Tibial artery (tissue), 4 donors: ENCODE results near the gene RAET1G.
"Not testable (repeated sequence)": the region's sequence is repeated elsewhere in the genome, so short reads cannot be mapped to it uniquely, and the experiment has no call there.

Experiments
- DNase-seq, 2 donors: peaks; one replicate each; pipeline ENCODE4 v3.0.0-alpha.2; 2019
- H3K27ac ChIP-seq, 2 donors: fragments of 200-600 bp; sonication (generic) in 1 of 2; 1 replicate in 1 of 2; 2 replicates in 1 of 2; pipeline ENCODE4 v1.5.1; 2018 to 2019; ENCODE audit warnings: mild to moderate bottlenecking in 1 of 2
- H3K27me3 ChIP-seq, 2 donors: fragments of 200-600 bp; sonication (generic) in 1 of 2; one replicate each; pipeline versions ENCODE4 v1.5.1 to v1.6.0; 2016 to 2019
- H3K36me3 ChIP-seq, 3 donors: fragments of 200-600 bp; sonication (generic) in 2 of 3; one replicate each; pipeline ENCODE4 v1.5.1; 2016 to 2019; ENCODE audit warnings: mild to moderate bottlenecking in 2 of 3
- H3K4me1 ChIP-seq, 4 donors: fragments of 200-600 bp; sonication (generic) in 2 of 4; 1 replicate in 3 of 4; 2 replicates in 1 of 4; pipeline ENCODE4 v1.5.1; 2016 to 2019
- H3K4me3 ChIP-seq, 2 donors: fragments of 200-600 bp; sonication (generic) in 1 of 2; 1 replicate in 1 of 2; 2 replicates in 1 of 2; pipeline ENCODE4 v1.5.1; 2018 to 2019; ENCODE audit warnings: mild to moderate bottlenecking in 2 of 2
- H3K9me3 ChIP-seq, 3 donors: fragments of 200-600 bp; sonication (generic) in 1 of 3; one replicate each; pipeline ENCODE4 v1.5.1; 2016 to 2019
- CTCF ChIP-seq, 2 experiments: fragments of 200-600 bp in 1 of 2; fragments of 450-650 bp in 1 of 2; IDR thresholded peaks; one replicate each; pipeline ENCODE4 v1.5.1; 2017 to 2019; ENCODE audit warnings: antibody characterized with exemption in 2 of 2, mild to moderate bottlenecking in 1 of 2, moderate library complexity in 1 of 2
- intact Hi-C: fragments of 100-400 bp; cut with DNase I; formaldehyde crosslinking; loops from one replicate; pipeline ENCODE4 v1.15.0; 2023; ENCODE audit warnings: low total_unique reads

Gene RAET1G

GRCh38 chr6:149921361-149921760, 1.6 kb downstream of the RAET1G start:
- Histone ChIP-seq H3K4me3 (no peak overlapping the region), H3K9me3 (no peaks in the 10 kb centered on the region), H3K27me3 (no peaks in the 10 kb centered on the region), H3K27ac (no peak overlapping the region), H3K4me1 (peaks cover 0 to 24% (median 18%) of the 10 kb centered on the region in 4 donors), H3K36me3 (no peaks in the 10 kb centered on the region)
- no peak for TF ChIP-seq CTCF (IDR thresholded peaks at IDR 0.05)
- DNase-seq: peak in 1 of 2 donors; percentile 52
- intact Hi-C loops: loop anchor here (10.0 kb wide), 1 partner anchor 207 kb away; the partner anchor contains the start of gene LATS1

- intact Hi-C loops: loop anchor here (10.0 kb wide), 1 partner anchor 205 kb away; the partner anchor contains the start of gene LATS1
- peak in 1 of 2 donors; percentile 44 for DNase-seq
- peaks cover 0 to 17% (median 11%) of the 10 kb centered on the region in 4 donors for H3K4me1 ChIP-seq
- no peaks in the 10 kb centered on the region for H3K9me3 ChIP-seq
- no peaks in the 10 kb centered on the region for H3K36me3 ChIP-seq
- no peak overlapping the region for H3K4me3 ChIP-seq
- TF ChIP-seq CTCF (IDR thresholded peaks at IDR 0.05): no peak
- no peak overlapping the region for H3K27ac ChIP-seq
- no peaks in the 10 kb centered on the region for H3K27me3 ChIP-seq
Measured at GRCh38 chr6:149919834-149920225, 3.1 kb downstream of the RAET1G start.

GRCh38 chr6:149919126-149919833, 3.6 kb downstream of the RAET1G start:
- DNase-seq: peak in 1 of 2 donors; percentile 20
- H3K36me3 ChIP-seq, intact Hi-C loops, H3K27ac ChIP-seq, H3K9me3 ChIP-seq, H3K4me3 ChIP-seq, H3K27me3 ChIP-seq: not testable (repeated sequence)
- H3K4me1 ChIP-seq: peaks cover 0 to 17% (median 11%) of the 10 kb centered on the region in 4 donors

- intact Hi-C loops: no loop called here
- Histone ChIP-seq H3K36me3 (no peaks in the 10 kb centered on the region), H3K4me1 (peaks cover 0 to 12% (median 7%) of the 10 kb centered on the region in 4 donors), H3K4me3 (no peak overlapping the region), H3K27me3 (no peaks in the 10 kb centered on the region), H3K27ac (no peak overlapping the region), H3K9me3 (no peaks in the 10 kb centered on the region)
- TF ChIP-seq CTCF (IDR thresholded peaks at IDR 0.05): no peak
- no peak for DNase-seq
Measured at GRCh38 chr6:149918151-149918905, 4.6 kb downstream of the RAET1G start.

GRCh38 chr6:149917679-149918078, 5.2 kb downstream of the RAET1G start:
- H3K36me3 ChIP-seq: no peaks in the 10 kb centered on the region
- intact Hi-C loops: no loop called here
- DNase-seq: peak in 1 of 2 donors; percentile 40
- no peaks in the 10 kb centered on the region for H3K27me3 ChIP-seq
- no peak overlapping the region for H3K4me3 ChIP-seq
- no peak for TF ChIP-seq CTCF (IDR thresholded peaks at IDR 0.05)
- peaks cover 0 to 6% (median 4%) of the 10 kb centered on the region in 4 donors for H3K4me1 ChIP-seq
- no peaks in the 10 kb centered on the region for H3K9me3 ChIP-seq
- H3K27ac ChIP-seq: no peak overlapping the region
